Loucy (cell line): ENCODE measurements around the gene SLC25A27.

Experiments
- H2AFZ ChIP-seq: fragments of 200-600 bp; sonication (generic); 2 replicates; pipeline ENCODE4 v1.6.0; 2016; ENCODE audit warnings: antibody characterized with exemption, mild to moderate bottlenecking, low read length, moderate library complexity
- H3F3A ChIP-seq: fragments of 200-600 bp; 2 replicates; pipeline ENCODE4 v1.6.0; 2016; ENCODE audit warnings: antibody characterized with exemption, low read depth, mild to moderate bottlenecking
- H3K27me3 ChIP-seq: fragments of 200-600 bp; sonication (generic); 2 replicates; pipeline ENCODE4 v1.6.1; 2014; ENCODE audit warnings: low read length, mild to moderate bottlenecking; ENCODE audit not compliant: insufficient read depth, poor library complexity, severe bottlenecking
- H3K36me3 ChIP-seq: fragments of 200-600 bp; sonication (generic); 2 replicates; pipeline ENCODE4 v1.6.1; 2016; ENCODE audit warnings: low read length; ENCODE audit not compliant: insufficient read depth
- H3K4me1 ChIP-seq: fragments of 200-600 bp; sonication (generic); 2 replicates; pipeline ENCODE4 v1.5.1; 2014; ENCODE audit warnings: low read length, mild to moderate bottlenecking; ENCODE audit not compliant: insufficient read depth, poor library complexity, severe bottlenecking
- H3K4me2 ChIP-seq: fragments of 200-600 bp; sonication (generic); 2 replicates; pipeline ENCODE4 v1.6.0; 2014; ENCODE audit warnings: antibody characterized with exemption, low read length, low read depth, mild to moderate bottlenecking; ENCODE audit not compliant: poor library complexity, severe bottlenecking
- H3K4me3 ChIP-seq: fragments of 200-600 bp; sonication (generic); 2 replicates; pipeline ENCODE4 v1.5.1; 2014; ENCODE audit warnings: low read length, mild to moderate bottlenecking, mixed read lengths; ENCODE audit not compliant: poor library complexity, severe bottlenecking
- H3K79me2 ChIP-seq: fragments of 200-600 bp; sonication (generic); 2 replicates; pipeline ENCODE4 v1.6.1; 2014; ENCODE audit warnings: low read length; ENCODE audit not compliant: insufficient read depth
- H3K9ac ChIP-seq: fragments of 200-600 bp; sonication (generic); 2 replicates; pipeline ENCODE4 v1.6.0; 2014; ENCODE audit warnings: mild to moderate bottlenecking, low read depth, low read length, moderate library complexity; ENCODE audit not compliant: poor library complexity, severe bottlenecking
- H3K9me2 ChIP-seq: fragments of 200-600 bp; sonication (generic); replicated peaks from 2 replicates; pipeline ENCODE4 v1.6.1; 2016; ENCODE audit warnings: low read depth, low read length, mixed read lengths
- H3K9me3 ChIP-seq: fragments of 200-600 bp; sonication (generic); 2 replicates; pipeline ENCODE4 v1.6.1; 2014; ENCODE audit warnings: mild to moderate bottlenecking, antibody characterized with exemption, low read length, low read depth; ENCODE audit not compliant: insufficient read depth
- H4K20me1 ChIP-seq: fragments of 200-600 bp; sonication (generic); 2 replicates; pipeline ENCODE4 v1.6.0; 2014; ENCODE audit warnings: antibody characterized with exemption, low read length, mild to moderate bottlenecking; ENCODE audit not compliant: insufficient read depth, poor library complexity, severe bottlenecking
- CTCF ChIP-seq: fragments of 200-600 bp; sonication (generic); conservative IDR thresholded peaks from 2 replicates; pipeline ENCODE4 v1.5.1; 2014; ENCODE audit warnings: mild to moderate bottlenecking, antibody characterized with exemption, low read length
- EZH2phosphoT487 ChIP-seq: fragments of 200-600 bp; IDR thresholded peaks from 2 replicates; pipeline ENCODE4 v1.6.1; 2018; ENCODE audit warnings: antibody characterized with exemption, mild to moderate bottlenecking, moderate library complexity, borderline replicate concordance

The SLC25A27 gene

GRCh38 chr6:46711491-46711890, 58.7 kb downstream of the SLC25A27 start:
- H3K4me2 ChIP-seq = no peak overlapping the region
- TF ChIP-seq EZH2phosphoT487 (no peak), CTCF (no peak)
- H3K9me3 ChIP-seq = no peaks in the 10 kb centered on the region
- H3K9ac ChIP-seq = no peak overlapping the region
- H3F3A ChIP-seq = no peaks in the 10 kb centered on the region
- no peaks in the 10 kb centered on the region for H3K27me3 ChIP-seq
- no peaks in the 10 kb centered on the region for H3K36me3 ChIP-seq
- H3K79me2 ChIP-seq = no peaks in the 10 kb centered on the region
- no peak overlapping the region for H3K4me3 ChIP-seq
- H3K9me2 ChIP-seq = no peaks in the 10 kb centered on the region
- H2AFZ ChIP-seq = no peak overlapping the region
- no peaks in the 10 kb centered on the region for H4K20me1 ChIP-seq
- H3K4me1 ChIP-seq = no peaks in the 10 kb centered on the region

- Histone ChIP-seq H3K27me3 (no peaks in the 10 kb centered on the region), H4K20me1 (no peaks in the 10 kb centered on the region), H3K4me1 (no peaks in the 10 kb centered on the region), H2AFZ (no peak overlapping the region), H3F3A (no peaks in the 10 kb centered on the region), H3K9me3 (no peaks in the 10 kb centered on the region), H3K9me2 (no peaks in the 10 kb centered on the region), H3K79me2 (no peaks in the 10 kb centered on the region), H3K9ac (no peak overlapping the region), H3K36me3 (no peaks in the 10 kb centered on the region), H3K4me2 (no peak overlapping the region), H3K4me3 (no peak overlapping the region)
- TF ChIP-seq CTCF (no peak), EZH2phosphoT487 (no peak)
These were observed 62.4 kb downstream of the SLC25A27 start for GRCh38 chr6:46715141-46715540.

GRCh38 chr6:46719099-46719498, 66.3 kb downstream of the SLC25A27 start:
- TF ChIP-seq EZH2phosphoT487 (no peak), CTCF (no peak)
- no peaks in the 10 kb centered on the region for H3K79me2 ChIP-seq
- no peaks in the 10 kb centered on the region for H3K4me1 ChIP-seq
- no peak overlapping the region for H3K9ac ChIP-seq
- H4K20me1 ChIP-seq = no peaks in the 10 kb centered on the region
- no peak overlapping the region for H2AFZ ChIP-seq
- no peaks in the 10 kb centered on the region for H3K27me3 ChIP-seq
- no peaks in the 10 kb centered on the region for H3K9me3 ChIP-seq
- H3K4me3 ChIP-seq = no peak overlapping the region
- no peaks in the 10 kb centered on the region for H3K9me2 ChIP-seq
- no peak overlapping the region for H3K4me2 ChIP-seq
- no peaks in the 10 kb centered on the region for H3F3A ChIP-seq
- H3K36me3 ChIP-seq = no peaks in the 10 kb centered on the region
